Esophagus squamous epithelium (tissue), 5 donors: ENCODE measurements around the gene HUS1B. TPM values are rescaled to one million over a fixed set of nuclear protein-coding genes. Genes with fewer than 3 reads are reported as not detected.

Experiments
- DNase-seq: peaks from one replicate; lab custom pipeline; 2025; lab: John Stamatoyannopoulos, UW
- H3K27ac ChIP-seq, 4 donors: fragments of 200-600 bp; sonication (generic); one replicate each; pipeline ENCODE4 v1.5.1; 2016 to 2019; ENCODE audit warnings: mild to moderate bottlenecking in 1 of 4
- H3K27me3 ChIP-seq, 4 donors: fragments of 200-600 bp; sonication (generic); 1 replicate in 3 of 4; 2 replicates in 1 of 4; pipeline versions ENCODE4 v1.5.1 to v1.6.0; 2017 to 2021; ENCODE audit warnings: antibody characterized with exemption in 1 of 4
- H3K36me3 ChIP-seq, 3 donors: fragments of 200-600 bp; sonication (generic); one replicate each; pipeline ENCODE4 v1.5.1; 2016 to 2019
- H3K4me1 ChIP-seq, 3 donors: fragments of 200-600 bp; sonication (generic); one replicate each; pipeline ENCODE4 v1.5.1; 2017 to 2019
- H3K4me3 ChIP-seq, 4 donors: fragments of 200-600 bp; sonication (generic); 1 replicate in 3 of 4; 2 replicates in 1 of 4; pipeline ENCODE4 v1.5.1; 2016 to 2019; ENCODE audit warnings: mild to moderate bottlenecking in 2 of 4, moderate library complexity in 1 of 4
- H3K9me3 ChIP-seq, 3 donors: fragments of 200-600 bp; sonication (generic); one replicate each; pipeline ENCODE4 v1.5.1; 2016 to 2019
- CTCF ChIP-seq, 6 experiments: fragments of 450-650 bp in 4 of 6; fragments of 200-600 bp in 2 of 6; sonication (generic) in 2 of 6; IDR thresholded peaks; one replicate each; pipeline ENCODE4 v1.5.1; 2016 to 2019; ENCODE audit warnings: antibody characterized with exemption in 6 of 6, mild to moderate bottlenecking in 4 of 6, moderate library complexity in 4 of 6
- POLR2A ChIP-seq, 4 donors: fragments of 450-650 bp; IDR thresholded peaks; one replicate each; pipeline ENCODE4 v1.6.1; 2017; ENCODE audit warnings: antibody characterized with exemption in 4 of 4, mild to moderate bottlenecking in 4 of 4, moderate library complexity in 3 of 4
- WGBS, 2 donors: methylation state at CpG; one replicate each; pipeline ENCODE4 v1.1.5; 2018; 5-methylcytosine and 5-hydroxymethylcytosine counted together
- intact Hi-C: fragments of 100-400 bp; cut with DNase I; formaldehyde crosslinking; loops from one replicate; pipeline ENCODE4 v1.15.0; 2022
- total RNA-seq, 4 donors: library from RNA; depleted of rRNA; stranded (reverse); fragments of >200 nt; gene quantifications; one replicate each; pipeline ENCODE4 v1.1.0, GENCODE V29; 2016
- donor health status: DM: yes; HTN: yes; CAD: no.

HUS1B gene
- total RNA-seq, 4 donors from 2014 or later, result 0.30 to 3.4 (median 2.7) TPM; not detected in 1

- Histone ChIP-seq H3K4me1 (no peaks in the 10 kb centered on the region), H3K9me3 (no peaks in the 10 kb centered on the region), H3K27ac (no peak overlapping the region), H3K27me3 (no peaks in the 10 kb centered on the region), H3K4me3 (no peak overlapping the region), H3K36me3 (peaks cover 0 to 42% (median 0%) of the 10 kb centered on the region in 3 donors)
- WGBS, 2 donors, result 78 to 94% methylated on average over 9 of the region's 9 CpGs
- TF ChIP-seq CTCF (IDR thresholded peaks at IDR 0.05) (no peak), POLR2A (IDR thresholded peaks at IDR 0.05) (no peak)
- intact Hi-C loops, result no loop called here
- DNase-seq, result no peak
Observed at GRCh38 chr6:626236-626635, 30.7 kb downstream of the HUS1B start.

- no peak for DNase-seq
- H3K36me3 ChIP-seq, result peaks cover 0 to 40% (median 0%) of the 10 kb centered on the region in 3 donors
- WGBS, 2 donors, result 84 to 87% methylated on average over 10 to 11 of the region's 11 CpGs
- H3K27ac ChIP-seq, result no peak overlapping the region
- TF ChIP-seq POLR2A (IDR thresholded peaks at IDR 0.05), result no peak
- TF ChIP-seq CTCF (IDR thresholded peaks at IDR 0.05), result peak in 2 of 6 experiments; percentile 5 to 8
- no peaks in the 10 kb centered on the region for H3K27me3 ChIP-seq
- no peaks in the 10 kb centered on the region for H3K4me1 ChIP-seq
- no peaks in the 10 kb centered on the region for H3K9me3 ChIP-seq
- intact Hi-C loops, result no loop called here
- H3K4me3 ChIP-seq, result no peak overlapping the region
Observed at GRCh38 chr6:624979-625378, 31.9 kb downstream of the HUS1B start.

DNA sequence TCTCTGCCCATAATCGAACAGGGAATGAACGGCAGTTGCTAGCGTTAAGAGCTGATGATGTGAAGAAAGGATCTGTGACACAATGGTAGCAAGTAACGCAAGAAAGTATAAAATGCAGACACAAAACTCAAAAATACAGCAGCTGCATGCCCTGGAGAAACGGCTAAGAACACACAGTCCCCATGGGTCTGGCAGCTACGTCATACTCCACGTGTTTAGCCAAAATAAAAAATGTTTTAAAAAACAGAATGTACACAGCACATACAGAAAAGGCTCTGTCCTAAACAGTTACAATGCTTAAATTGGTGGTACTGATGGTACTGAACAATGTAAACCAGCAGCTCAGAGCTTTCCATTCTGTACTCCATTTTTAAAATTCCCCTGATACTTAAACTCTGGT is 34.4 kb downstream of the HUS1B start:
- H3K4me3 ChIP-seq, result no peak overlapping the region
- no peak overlapping the region for H3K27ac ChIP-seq
- no peaks in the 10 kb centered on the region for H3K9me3 ChIP-seq
- DNase-seq, result no peak
- no peaks in the 10 kb centered on the region for H3K4me1 ChIP-seq
- intact Hi-C loops, result no loop called here
- H3K27me3 ChIP-seq, result no peaks in the 10 kb centered on the region
- 89 to 95% methylated on average over 7 of the region's 7 CpGs for WGBS, 2 donors
- TF ChIP-seq POLR2A (IDR thresholded peaks at IDR 0.05), result no peak
- no peak for TF ChIP-seq CTCF (IDR thresholded peaks at IDR 0.05)
- H3K36me3 ChIP-seq, result peaks cover 0 to 32% (median 0%) of the 10 kb centered on the region in 3 donors

- Histone ChIP-seq H3K4me3 (no peak overlapping the region), H3K36me3 (peaks cover 0 to 38% (median 0%) of the 10 kb centered on the region in 3 donors), H3K4me1 (no peaks in the 10 kb centered on the region), H3K9me3 (no peaks in the 10 kb centered on the region), H3K27ac (no peak overlapping the region), H3K27me3 (no peaks in the 10 kb centered on the region)
- no peak for DNase-seq
- WGBS, 2 donors, result 88 to 95% methylated on average over 8 to 9 of the region's 9 CpGs
- no peak for TF ChIP-seq CTCF (IDR thresholded peaks at IDR 0.05)
- intact Hi-C loops, result no loop called here
Observed at GRCh38 chr6:621931-622330, 35.0 kb downstream of the HUS1B start.

GRCh38 chr6:620950-621349 is 36.0 kb downstream of the HUS1B start:
- Histone ChIP-seq H3K4me1 (no peaks in the 10 kb centered on the region), H3K4me3 (no peak overlapping the region), H3K27me3 (no peaks in the 10 kb centered on the region), H3K27ac (no peak overlapping the region), H3K36me3 (peaks cover 0 to 46% (median 0%) of the 10 kb centered on the region in 3 donors), H3K9me3 (no peaks in the 10 kb centered on the region)
- TF ChIP-seq CTCF (IDR thresholded peaks at IDR 0.05), result no peak
- TF ChIP-seq POLR2A (IDR thresholded peaks at IDR 0.05), result no peak
- WGBS, 2 donors, result 90 to 93% methylated on average over 4 of the region's 4 CpGs
- intact Hi-C loops, result no loop called here
- DNase-seq, result no peak
